ENCODE results near the gene MAEL.
A peak's percentile ranks its signal among the peaks of the same experiment; 100 is the strongest.

Gene MAEL

DNA sequence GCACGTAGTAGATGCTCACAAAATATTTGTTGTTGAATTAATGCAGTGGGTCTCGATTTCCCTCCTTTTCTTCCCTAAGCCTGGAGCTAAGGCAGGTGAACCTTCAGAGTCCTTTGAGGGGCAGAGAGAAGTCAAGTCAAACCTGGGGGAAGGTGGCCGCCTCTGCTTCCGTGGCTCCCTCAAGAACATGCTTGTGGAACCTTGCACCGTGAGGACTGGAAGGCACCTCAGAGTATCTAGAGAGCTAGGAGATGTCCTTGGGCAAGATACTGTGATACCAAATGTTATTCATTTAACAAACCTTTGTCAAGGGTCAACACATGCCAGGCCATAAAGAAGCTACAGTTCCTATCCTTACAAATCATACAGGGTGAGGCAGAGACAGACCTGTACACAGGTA lies 62.8 kb downstream of the MAEL start:
- no peak overlapping the region for H3K4me3 ChIP-seq

DNA sequence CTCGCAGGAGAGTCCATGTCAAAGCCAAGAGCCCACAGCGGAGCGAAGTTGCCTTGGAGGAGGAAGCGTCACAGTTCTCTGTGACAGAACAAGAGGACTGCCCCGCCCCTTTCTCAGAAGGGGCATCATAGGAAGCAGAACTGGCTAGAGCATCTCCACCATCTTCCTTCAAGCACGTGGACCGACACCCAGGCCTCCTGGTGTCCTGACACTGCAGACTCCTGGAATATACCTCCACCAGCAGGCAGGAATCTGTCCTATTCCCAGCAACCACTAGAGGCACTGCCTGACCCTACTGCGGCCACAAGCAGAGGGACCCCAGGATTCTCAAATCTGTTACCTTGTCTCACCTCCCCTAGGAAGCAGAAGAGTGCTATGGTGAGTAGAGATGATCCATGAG lies 63.3 kb downstream of the MAEL start:
- H3K27ac ChIP-seq: no peak overlapping the region
- H3K4me3 ChIP-seq: no peak overlapping the region

More for the DNA sequence above, 62.8 kb downstream of the MAEL start:
- H3K27ac ChIP-seq: no peak overlapping the region

DNA sequence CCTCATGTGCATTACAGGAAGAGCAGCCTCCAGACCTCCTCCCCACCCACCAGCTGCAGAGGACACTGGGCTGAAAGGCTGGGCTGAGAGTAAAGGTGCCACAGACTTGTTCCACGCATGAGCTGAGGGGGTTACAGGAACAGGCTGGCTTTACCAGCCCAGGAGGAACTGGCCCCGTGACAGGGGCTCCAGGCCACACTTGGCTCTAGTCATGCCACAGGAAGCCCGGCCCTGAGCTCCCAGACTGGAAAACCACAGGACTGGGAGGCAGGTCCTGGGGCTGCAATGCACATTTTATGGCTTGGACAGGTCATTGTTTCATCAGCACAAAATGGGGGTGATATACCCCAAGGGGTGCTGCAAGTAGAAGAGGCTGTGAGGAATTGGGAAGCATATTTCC lies 65.5 kb downstream of the MAEL start:
- no peak overlapping the region for H3K27ac ChIP-seq

DNA sequence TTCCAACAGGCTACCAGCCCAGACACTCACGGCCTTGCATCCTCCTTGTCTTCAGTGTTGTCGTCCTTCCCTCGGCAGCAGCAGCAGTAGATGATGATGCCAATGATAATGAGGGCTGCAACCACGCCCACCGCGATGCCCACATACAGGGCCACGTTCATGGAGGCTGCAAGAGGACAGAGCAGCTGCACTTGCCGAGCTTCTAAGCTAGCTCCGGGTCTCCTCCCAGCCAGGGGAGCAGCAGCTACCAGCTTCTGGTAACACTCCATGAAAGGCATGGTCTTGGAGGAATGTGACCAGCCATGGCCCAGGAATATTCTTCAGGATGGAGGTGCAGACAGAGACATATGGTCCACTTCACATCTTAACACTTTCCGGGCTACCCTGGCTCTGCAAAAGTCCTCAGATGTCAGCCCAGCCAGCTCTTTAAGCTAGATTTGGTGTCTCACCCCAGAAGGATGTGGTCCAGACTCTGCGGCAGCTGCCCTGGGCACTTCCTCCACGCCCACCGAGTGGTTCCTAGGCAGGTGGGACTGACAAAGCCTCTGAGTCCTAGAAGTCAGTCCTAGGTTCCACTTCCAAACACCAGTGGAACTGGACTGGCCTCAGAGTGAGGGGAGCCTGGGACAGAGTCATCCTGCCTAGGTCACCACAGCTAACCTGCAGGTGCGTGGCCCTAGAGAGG lies 66.0 kb downstream of the MAEL start:
- H3K27ac ChIP-seq: no peak overlapping the region
- H3K4me3 ChIP-seq: no peak overlapping the region

More for the DNA sequence above, 65.5 kb downstream of the MAEL start:
- H3K4me3 ChIP-seq: no peak overlapping the region

DNA sequence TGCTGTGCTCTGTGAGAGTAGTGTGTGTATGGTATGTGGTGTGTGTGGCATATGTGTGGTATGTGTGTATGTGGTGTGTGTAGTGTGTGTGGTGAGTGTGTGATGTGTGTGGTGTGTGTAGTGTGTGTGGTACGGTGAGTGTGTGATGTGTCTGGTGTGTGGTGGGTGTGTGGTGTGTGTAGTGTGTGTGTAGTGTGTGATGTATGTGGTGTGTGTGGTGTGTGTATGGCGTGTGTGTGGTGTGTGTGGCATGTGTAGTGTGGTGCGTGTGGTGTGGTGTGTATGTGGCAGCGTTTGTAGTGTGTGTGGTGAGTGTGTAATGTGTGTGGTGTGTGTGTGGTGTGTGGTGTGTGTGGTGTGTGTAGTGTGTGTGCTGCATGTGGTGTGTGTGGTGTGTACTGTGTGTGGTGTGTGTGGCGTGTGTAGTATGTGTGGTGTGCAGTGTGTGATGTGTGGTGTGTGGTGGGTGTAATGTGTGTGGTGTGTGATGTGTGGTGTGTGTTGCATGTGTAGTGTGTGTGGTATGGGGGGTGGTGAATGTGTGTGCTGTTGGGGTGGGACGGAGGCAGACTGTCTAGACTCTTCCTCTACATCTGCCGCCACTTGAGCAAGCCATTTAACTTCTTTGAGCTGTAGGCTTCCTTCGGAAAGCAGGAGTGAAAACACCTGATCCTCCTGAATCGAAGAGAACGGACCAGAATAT lies 67.6 kb downstream of the MAEL start:
- Histone ChIP-seq H3K27ac (no peak overlapping the region), H3K4me3 (no peak overlapping the region)

DNA sequence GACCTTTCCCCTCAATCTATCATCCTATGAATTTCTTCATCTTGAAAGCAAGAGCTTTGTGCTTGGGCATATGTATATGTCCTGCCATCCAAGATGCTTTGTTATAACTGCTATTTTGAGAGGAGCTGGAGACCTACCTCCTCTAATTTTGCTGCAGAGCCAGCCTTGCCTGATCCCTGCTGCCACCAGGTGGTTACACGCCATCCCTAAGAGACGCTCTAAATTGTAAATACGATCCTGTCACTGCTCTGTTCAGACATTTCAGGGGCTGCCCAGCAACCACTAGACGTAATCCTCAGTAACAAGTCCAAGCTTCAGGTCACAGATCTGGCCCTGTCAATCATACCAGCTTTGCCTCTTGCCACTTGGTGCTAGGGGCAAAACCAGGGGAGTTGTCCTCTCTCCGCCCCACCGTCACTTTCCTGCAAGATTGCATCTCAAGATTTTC lies 68.2 kb downstream of the MAEL start:
- Histone ChIP-seq H3K27ac (no peak overlapping the region), H3K4me3 (no peak overlapping the region)

DNA sequence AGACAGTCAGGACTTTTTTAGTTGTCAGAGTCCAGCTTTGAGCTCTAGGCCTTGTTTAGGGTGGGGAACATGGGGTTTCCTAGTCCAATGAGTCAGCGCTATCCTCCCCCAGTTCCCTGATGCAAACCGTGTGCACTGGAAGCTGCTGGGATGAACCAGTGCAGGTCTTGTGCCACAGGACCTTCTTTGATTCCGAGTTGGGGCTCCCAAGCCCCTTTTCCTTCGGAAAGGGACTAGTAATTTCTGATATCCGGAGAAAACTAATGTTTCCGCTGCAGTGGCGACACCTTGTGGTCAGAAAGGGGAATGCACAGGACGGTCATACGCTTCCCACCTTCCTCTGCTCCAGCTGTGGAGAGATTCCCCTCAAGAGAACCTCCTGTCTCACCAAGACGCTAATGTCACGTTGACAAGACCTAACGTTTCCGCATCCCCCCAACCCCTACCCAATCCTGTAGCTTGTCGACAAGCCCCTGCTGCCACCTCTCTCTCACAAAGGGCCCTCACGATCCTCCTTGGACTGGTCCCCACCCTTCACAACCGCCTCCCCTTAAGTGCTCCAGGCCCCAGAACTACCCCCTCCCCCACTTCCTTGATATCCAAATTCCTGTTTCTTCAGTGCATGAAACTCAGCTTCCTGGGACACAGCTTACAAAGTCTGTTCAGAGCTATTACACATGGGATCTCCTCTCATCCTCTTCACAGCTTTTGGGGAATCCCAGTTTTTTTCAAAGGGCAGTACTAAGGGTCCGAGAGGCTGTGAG lies 70.1 kb downstream of the MAEL start:
- no peak overlapping the region for H3K4me3 ChIP-seq
- no peak overlapping the region for H3K27ac ChIP-seq

DNA sequence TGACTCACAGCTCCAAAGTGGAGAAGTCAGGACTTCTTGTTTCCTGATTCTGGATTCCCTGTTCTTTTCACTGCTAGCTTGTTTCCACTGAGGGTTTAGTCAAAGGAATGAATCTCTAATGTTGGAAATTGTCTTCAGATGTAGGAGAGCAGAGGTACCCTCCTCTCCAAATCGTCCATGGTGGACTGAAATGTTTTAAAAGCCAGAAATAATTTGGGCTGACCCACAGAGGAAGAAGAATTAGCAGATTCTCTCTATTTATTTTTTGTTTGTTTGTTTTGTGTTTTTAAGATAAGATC lies 70.7 kb downstream of the MAEL start:
- Histone ChIP-seq H3K4me3 (no peak overlapping the region), H3K27ac (no peak overlapping the region)

DNA sequence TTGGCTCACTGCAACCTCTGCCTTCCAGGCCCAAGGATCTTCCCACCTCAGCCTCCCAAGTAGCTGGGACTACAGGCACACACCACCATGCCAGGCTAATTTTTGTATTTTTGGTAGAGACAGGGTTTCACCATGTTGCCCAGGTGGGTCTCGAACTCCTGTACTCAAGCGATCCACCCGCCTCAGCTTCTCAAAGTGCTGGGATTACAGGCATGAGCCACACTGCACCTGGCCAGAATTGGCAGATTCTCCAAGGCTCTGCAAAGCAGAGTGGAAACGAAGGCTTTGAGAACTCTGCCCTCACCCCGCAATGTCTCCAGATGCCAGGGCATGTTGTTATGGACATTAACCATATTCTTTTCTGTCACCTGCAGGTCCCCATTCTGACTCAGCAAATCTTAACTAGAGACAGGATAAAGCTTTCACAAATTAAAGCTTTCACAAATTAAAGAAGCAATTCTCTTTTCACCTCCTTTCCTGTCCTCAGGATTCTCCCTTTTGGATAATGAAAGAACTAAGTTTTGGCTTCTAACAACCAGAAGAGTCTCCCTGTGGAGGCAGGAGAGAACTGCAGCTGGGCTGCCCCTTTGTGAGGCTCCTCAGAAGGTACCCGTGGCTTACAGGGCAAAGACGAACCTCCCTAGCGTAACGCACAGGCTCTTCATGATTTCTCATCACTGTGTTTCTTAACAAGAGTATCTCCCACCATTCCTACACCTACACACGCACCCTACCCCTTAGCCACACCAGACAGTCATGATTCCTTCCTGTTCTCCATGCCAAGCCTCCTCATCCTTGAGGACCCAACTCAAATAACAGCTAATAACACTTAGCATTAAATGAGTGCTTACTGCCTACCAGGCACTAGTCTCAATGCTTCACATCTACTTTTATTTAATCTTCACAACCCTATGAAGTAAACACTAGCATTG lies 71.3 kb downstream of the MAEL start:
- Histone ChIP-seq H3K4me3 (no peak overlapping the region), H3K27ac (no peak overlapping the region)

DNA sequence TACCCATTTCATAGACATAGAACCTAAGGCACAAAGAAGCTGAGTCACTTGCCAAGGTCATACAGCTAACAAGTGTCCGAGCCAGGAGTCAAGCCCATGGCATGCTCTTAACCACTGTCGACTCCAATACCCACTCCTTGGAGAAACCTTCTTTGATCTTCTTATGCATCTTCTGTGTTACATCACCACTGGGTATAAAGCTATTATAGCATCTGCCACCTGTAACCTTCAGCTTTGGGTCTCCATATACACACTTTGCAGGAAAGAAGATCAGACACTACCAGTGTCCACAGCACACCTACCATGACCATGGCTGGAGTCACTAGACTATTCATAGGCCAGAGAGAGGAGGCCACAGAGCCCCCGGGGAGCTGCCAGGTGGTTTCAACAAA lies 72.0 kb downstream of the MAEL start:
- Histone ChIP-seq H3K27ac (no peak overlapping the region), H3K4me3 (no peak overlapping the region)

DNA sequence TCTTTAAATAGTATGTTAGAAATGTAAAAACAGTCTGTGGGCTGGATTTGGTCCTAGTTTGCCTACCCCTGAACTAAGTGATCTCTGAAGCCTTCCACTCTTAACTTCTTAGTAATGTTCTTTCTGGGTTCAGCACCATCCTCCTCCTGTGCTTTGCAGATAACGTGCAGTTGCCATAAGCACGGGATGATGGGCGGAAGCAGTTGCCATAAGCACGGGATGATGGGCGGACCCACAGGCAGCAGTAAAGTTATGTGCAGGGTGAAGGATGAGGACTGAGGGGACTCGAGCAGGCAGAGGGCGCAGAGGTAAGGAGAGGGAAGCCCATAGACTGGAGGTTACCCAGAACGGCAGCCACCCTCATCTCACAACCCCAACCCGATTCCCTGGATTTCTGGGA lies 75.5 kb downstream of the MAEL start:
- H3K27ac ChIP-seq: no peak overlapping the region
- no peak overlapping the region for H3K4me3 ChIP-seq

DNA sequence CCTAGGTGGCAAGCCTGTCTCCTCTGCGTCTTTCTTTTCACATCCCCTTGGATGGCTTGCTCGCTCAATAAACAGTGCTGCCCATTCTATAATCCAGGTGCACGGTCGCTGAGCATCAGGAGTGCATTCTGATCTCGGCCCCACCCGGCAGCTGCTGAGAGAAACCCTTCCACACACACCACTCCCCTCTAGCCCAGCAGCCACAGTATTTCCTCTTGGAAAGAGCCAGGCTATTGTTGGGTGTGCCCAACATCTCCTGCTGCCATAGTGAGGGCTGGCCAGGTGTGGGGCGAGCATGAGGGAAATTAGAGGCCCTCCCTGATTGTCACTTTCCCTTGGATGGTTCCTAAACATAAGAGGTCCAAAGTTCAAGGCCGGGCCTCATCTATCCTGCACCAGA lies 76.4 kb downstream of the MAEL start:
- H3K27ac ChIP-seq: no peak overlapping the region
- H3K4me3 ChIP-seq: no peak overlapping the region

DNA sequence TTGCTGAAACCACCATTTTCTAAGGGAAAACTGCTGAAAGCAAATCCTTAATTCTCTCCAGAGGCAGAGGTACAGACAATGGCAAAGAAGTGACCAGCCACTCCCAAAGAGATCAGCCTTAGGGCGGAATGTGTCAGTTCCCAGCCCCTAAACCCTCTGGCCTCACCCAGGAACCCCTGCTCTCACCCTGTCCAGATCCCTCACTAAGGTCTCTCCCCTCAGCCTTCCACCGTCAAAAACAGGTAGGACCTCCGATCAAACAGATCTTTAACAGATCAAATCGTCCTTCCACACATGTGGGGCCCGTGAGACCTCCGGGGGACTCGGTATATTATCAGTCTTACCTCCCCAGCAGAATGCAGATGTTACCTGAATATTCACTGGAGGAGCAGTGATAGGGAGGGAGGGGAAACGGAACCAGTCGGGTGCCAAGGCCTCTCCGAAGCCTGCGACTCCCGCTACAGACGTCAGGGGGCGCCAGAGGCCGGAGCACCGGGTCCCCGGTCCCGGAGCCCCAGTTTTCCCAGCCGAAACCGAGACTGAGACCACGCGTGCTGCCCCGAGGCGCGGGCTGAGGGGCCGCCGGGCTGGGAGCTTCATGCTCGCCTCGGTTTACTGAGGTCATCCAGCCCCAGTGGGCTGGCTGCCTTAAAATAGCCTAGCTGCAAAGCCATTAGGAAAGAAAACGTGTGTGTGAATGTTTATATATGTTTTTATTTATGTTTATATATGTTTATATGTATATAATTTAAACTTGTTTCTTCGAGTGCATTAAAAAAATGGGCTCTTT lies 77.4 kb downstream of the MAEL start:
- Histone ChIP-seq H3K27ac (peak overlapping the region in 1 of 21 experiments; percentile 38), H3K4me3 (no peak overlapping the region)

DNA sequence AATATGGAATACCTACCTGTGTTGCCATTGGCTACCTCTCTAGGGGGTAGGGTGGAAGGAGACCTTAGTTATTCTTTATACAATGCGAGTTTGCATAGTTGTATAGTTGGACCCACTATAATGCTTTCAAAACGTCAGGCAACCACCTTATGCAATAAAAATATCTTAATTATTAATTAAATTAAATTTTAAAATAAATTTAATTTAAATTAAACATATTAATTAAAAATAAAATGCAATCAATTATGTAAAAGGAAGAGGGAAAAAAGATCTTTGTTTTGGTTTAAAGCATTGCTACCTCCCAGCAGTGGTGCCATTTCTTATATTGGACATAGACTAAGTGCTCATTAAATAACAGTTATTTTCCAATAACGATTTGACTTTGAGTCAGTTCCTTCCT lies 78.8 kb downstream of the MAEL start:
- Histone ChIP-seq H3K27ac (no peak overlapping the region), H3K4me3 (no peak overlapping the region)

DNA sequence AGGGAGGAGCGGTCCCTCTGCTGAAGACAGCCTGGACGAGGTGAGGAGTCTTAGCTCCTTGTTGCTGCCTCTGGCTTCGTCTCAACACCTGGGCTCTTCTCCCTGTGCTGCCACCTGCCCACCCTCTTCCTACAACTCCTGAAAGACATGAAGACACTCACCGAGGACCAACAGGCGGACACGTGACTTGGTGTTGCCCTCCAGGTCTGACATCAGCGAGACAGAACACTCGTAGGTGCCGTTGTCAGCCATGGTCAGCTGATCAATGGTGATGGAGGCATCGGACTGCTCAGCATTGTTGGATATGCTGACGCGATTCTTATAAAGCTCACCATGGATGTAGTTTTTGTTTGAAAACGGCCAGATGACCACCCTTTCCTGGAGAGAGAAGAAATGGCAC lies 79.7 kb downstream of the MAEL start:
- H3K27ac ChIP-seq: no peak overlapping the region
- no peak overlapping the region for H3K4me3 ChIP-seq

DNA sequence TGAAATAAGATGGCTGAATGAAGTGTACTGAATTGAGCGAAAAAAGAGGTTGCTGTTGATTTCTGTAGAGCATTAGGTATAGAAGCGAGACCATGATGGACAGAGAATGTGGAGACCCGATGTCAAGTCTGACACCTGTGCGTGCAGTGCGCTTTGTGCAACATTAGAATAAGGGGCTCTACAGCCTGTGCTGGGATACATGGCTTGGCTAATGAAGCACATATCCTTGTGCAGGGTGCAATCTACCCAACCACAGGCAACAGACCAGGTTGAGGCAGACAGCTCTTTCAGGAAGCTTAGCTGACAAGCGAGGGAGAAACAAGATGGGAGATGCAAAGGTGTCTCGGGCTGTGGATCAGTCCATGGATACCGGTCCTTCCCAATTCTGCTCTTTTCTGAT lies 82.2 kb downstream of the MAEL start:
- Histone ChIP-seq H3K27ac (no peak overlapping the region), H3K4me3 (no peak overlapping the region)
